GM04503 (cell line): ENCODE results near the gene GNA14.
"Not testable (repeated sequence)": the region's sequence is repeated elsewhere in the genome, so short reads cannot be mapped to it uniquely, and the experiment has no call there.

Experiments used
- DNase-seq: peaks from one replicate; pipeline ENCODE4 v3.0.0-alpha.2; 2012; ENCODE audit warnings: low read depth

GNA14 gene

GRCh38 chr9:77489405-77490163, 158.5 kb downstream of the GNA14 start:
- DNase-seq = not testable (repeated sequence)

- DNase-seq = no peak
Observed at GRCh38 chr9:77488439-77489126, 159.5 kb downstream of the GNA14 start.

- DNase-seq = no peak
Observed at GRCh38 chr9:77486968-77487367, 161.2 kb downstream of the GNA14 start.

- no peak for DNase-seq
Observed at GRCh38 chr9:77486463-77486862, 161.7 kb downstream of the GNA14 start.

- peak; percentile 76 for DNase-seq
Observed at GRCh38 chr9:77475641-77476473, 172.3 kb downstream of the GNA14 start.

- DNase-seq = no peak
Observed at GRCh38 chr9:77474936-77475335, 173.2 kb downstream of the GNA14 start.

GRCh38 chr9:77472646-77473045, 175.5 kb downstream of the GNA14 start:
- DNase-seq = no peak

GRCh38 chr9:77471572-77471971, 176.6 kb downstream of the GNA14 start:
- no peak for DNase-seq

- no peak for DNase-seq
Observed at GRCh38 chr9:77469515-77470231, 178.4 kb downstream of the GNA14 start.

- no peak for DNase-seq
Observed at GRCh38 chr9:77464661-77465060, 183.5 kb downstream of the GNA14 start.

GRCh38 chr9:77463151-77463550, 185.0 kb downstream of the GNA14 start:
- DNase-seq = no peak

GRCh38 chr9:77462066-77462465, 186.1 kb downstream of the GNA14 start:
- no peak for DNase-seq

GRCh38 chr9:77460938-77461337, 187.2 kb downstream of the GNA14 start:
- DNase-seq = no peak

GRCh38 chr9:77457916-77458592, 190.1 kb downstream of the GNA14 start:
- DNase-seq = no peak

GRCh38 chr9:77456829-77457437, 191.2 kb downstream of the GNA14 start:
- DNase-seq = no peak

- no peak for DNase-seq
Observed at GRCh38 chr9:77455312-77455927, 192.7 kb downstream of the GNA14 start.

GRCh38 chr9:77454663-77455062, 193.5 kb downstream of the GNA14 start:
- DNase-seq = no peak

- DNase-seq = no peak
Observed at GRCh38 chr9:77453825-77454647, 194.1 kb downstream of the GNA14 start.

GRCh38 chr9:77451507-77451906, 196.6 kb downstream of the GNA14 start:
- DNase-seq = no peak

- DNase-seq = no peak
Observed at GRCh38 chr9:77450085-77450475, 198.0 kb downstream of the GNA14 start.
